Neutrophil (primary cell): ENCODE data around the gene PRICKLE3.

ENCODE experiments used
- H3K27ac ChIP-seq: fragments of 200-600 bp; sonication (generic); 2 replicates; pipeline ENCODE4 v1.5.1; 2016; ENCODE audit warnings: mild to moderate bottlenecking, moderate library complexity
- H3K27me3 ChIP-seq: fragments of 200-600 bp; sonication (generic); 2 replicates; pipeline ENCODE4 v1.6.0; 2016; ENCODE audit warnings: mild to moderate bottlenecking
- H3K36me3 ChIP-seq: fragments of 200-600 bp; sonication (generic); 2 replicates; pipeline ENCODE4 v1.5.1; 2017
- H3K4me1 ChIP-seq, 2 experiments: fragments of 200-600 bp in 1 of 2; sonication (generic) in 1 of 2; 1 replicate in 1 of 2; 2 replicates in 1 of 2; pipeline versions ENCODE4 v1.5.1 to v1.6.1; 2013 to 2016; ENCODE audit warnings: low read depth in 1 of 2, low read length in 1 of 2, mild to moderate bottlenecking in 1 of 2, moderate library complexity in 1 of 2; ENCODE audit not compliant: control insufficient read depth in 1 of 2, insufficient read depth in 1 of 2
- H3K4me3 ChIP-seq, 2 experiments: fragments of 200-600 bp in 1 of 2; sonication (generic) in 1 of 2; 1 replicate in 1 of 2; 2 replicates in 1 of 2; pipeline ENCODE4 v1.5.1; 2013 to 2016; ENCODE audit warnings: low read depth in 1 of 2, low read length in 1 of 2, mild to moderate bottlenecking in 1 of 2, moderate library complexity in 1 of 2
- H3K9me3 ChIP-seq: fragments of 200-600 bp; sonication (generic); 2 replicates; pipeline ENCODE4 v1.5.1; 2016
- TF ChIP-seq, protein P1 (sequence below): fragments of 200-600 bp; sonication (generic); IDR thresholded peaks from 2 replicates; pipeline ENCODE4 v1.5.1; 2016; ENCODE audit warnings: antibody characterized with exemption

The PRICKLE3 gene

DNA sequence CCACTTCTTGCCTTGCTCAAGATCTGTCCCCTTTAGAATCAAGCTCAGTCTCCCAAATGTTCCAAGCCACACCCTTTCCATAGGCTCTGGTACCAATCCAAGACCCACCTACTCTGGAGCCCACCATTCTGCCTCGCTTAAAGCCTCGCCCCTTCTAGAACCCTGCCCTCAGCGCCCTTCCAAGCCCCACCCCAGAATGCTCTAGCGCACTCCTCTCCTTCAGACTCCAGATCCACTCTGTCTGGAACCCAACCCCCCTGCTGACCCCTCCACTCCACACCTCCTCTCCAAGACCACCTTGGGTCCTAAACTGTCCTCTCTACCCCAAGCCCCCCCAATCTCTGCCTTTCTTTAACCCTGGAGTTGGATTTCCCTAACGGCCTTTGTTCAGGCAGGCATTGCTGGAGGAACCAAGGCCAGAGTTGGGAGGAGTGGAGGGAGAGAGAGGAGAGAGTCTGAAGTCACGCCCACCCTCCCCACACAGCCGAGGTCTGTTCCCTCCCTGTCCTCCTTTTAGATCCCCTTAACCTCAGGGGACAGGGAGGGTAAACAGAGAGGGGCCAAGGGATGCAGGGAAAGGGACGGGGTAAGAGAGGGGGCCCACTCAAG is 2.4 kb upstream of the PRICKLE3 start:
- no peaks in the 10 kb centered on the region for H3K27me3 ChIP-seq
- H3K4me3 ChIP-seq = no peak overlapping the region
- no peaks in the 10 kb centered on the region for H3K36me3 ChIP-seq
- no peaks in the 10 kb centered on the region for H3K9me3 ChIP-seq
- H3K27ac ChIP-seq = peak overlapping the region; percentile 90
- peaks cover 43 to 51% of the 10 kb centered on the region in 2 experiments for H3K4me1 ChIP-seq
- TF ChIP-seq, protein P1, sequence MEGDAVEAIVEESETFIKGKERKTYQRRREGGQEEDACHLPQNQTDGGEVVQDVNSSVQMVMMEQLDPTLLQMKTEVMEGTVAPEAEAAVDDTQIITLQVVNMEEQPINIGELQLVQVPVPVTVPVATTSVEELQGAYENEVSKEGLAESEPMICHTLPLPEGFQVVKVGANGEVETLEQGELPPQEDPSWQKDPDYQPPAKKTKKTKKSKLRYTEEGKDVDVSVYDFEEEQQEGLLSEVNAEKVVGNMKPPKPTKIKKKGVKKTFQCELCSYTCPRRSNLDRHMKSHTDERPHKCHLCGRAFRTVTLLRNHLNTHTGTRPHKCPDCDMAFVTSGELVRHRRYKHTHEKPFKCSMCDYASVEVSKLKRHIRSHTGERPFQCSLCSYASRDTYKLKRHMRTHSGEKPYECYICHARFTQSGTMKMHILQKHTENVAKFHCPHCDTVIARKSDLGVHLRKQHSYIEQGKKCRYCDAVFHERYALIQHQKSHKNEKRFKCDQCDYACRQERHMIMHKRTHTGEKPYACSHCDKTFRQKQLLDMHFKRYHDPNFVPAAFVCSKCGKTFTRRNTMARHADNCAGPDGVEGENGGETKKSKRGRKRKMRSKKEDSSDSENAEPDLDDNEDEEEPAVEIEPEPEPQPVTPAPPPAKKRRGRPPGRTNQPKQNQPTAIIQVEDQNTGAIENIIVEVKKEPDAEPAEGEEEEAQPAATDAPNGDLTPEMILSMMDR = no peak

DNA sequence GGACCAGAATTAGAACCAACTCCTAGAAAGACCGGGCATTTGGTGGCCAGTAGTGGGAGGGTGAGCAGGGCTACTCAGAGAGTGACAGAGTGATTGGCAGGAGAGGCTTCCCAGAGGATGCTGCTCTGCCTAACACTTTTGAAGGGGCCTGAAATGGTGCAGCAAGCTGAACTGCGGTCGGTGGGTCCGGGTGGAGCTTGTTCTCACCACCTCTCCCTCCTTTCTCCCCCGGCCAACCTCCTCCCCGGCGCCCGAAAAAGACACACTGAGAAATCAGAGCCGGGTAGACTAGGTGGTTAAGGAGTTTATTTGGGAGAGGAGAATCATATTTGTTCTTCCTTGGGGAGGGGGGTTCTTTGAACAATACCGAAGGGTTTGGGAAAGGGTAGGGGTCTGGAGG is 1.4 kb upstream of the PRICKLE3 start:
- Histone ChIP-seq H3K9me3 (no peaks in the 10 kb centered on the region), H3K4me3 (no peak overlapping the region), H3K27me3 (no peaks in the 10 kb centered on the region), H3K4me1 (peaks cover 43 to 51% of the 10 kb centered on the region in 2 experiments), H3K36me3 (peaks cover 5% of the 10 kb centered on the region), H3K27ac (peak overlapping the region; percentile 90)
- TF ChIP-seq, protein P1 = no peak

DNA sequence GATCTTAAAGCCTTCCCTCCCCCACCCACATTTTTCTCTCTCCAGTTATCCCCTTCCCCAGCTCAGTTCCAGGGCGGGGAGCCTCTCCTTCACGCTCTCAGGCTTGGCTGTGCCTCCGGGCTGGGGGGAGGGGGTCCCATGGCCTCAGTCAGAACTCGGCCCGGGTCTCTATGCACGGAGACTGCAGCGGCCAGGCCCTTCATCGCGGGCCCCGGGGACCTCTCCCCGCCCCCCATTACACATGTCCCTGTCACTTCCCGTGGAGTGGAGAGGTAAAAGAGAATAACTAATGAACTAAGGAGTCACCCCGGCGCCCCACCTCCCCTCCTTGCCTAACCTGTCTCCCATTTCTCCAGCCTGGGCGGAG is 838 bp upstream of the PRICKLE3 start:
- Histone ChIP-seq H3K9me3 (no peaks in the 10 kb centered on the region), H3K36me3 (peaks cover 9% of the 10 kb centered on the region), H3K27ac (peak overlapping the region; percentile 90), H3K4me1 (peaks cover 43 to 48% of the 10 kb centered on the region in 2 experiments), H3K27me3 (no peaks in the 10 kb centered on the region), H3K4me3 (no peak overlapping the region)
- TF ChIP-seq, protein P1 = no peak

DNA sequence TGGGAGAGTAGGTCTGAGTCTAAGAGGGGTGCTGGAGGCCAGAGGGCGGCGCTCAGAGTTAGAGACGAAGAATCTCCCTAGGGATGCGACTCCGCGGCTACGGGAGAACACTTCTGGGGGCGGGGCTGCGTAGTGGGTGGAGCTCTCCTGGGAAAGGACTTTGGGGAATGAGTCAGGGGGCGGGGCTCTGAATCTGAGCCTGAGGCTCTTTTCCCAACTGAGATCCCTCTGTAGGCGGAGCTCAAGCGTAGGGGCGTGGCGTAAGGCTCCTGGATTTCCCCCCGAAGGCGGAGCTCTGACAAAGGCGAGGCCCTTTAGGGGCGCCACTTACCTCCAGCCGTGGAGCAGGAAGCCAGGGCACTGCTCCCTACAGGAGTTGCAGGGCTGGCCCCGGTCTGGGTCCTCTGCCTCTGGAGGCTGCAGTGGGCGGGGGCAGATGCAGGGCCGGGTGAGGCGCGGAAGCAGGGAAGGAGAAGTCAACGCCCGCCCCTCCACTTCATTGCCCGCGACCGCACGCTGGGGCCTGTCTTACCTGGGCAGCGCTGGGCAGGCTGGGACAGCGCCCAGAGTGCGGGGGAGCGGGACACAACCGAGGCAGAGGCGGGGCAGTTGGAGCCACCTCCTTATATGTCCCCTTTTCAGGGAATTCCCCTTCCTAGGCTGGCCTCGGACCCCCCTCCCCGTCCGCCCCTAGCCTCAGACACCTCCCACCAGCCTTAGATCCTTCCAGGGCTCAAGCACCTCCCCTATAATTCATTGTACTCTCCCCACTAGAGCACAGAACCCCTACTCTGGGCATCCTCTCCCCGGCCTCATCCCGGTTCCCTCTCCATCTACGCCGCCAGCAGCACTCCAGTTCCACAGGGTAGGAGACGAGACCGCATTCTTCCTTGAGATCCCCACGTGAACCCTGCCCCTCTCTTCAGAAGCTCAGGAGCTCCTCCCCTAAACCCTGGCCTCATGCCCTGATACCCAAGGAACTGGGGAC is 1.6 kb downstream of the PRICKLE3 start:
- peaks cover 34 to 35% of the 10 kb centered on the region in 2 experiments for H3K4me1 ChIP-seq
- peaks cover 14% of the 10 kb centered on the region for H3K36me3 ChIP-seq
- peak overlapping the region; percentile 90 for H3K27ac ChIP-seq
- no peaks in the 10 kb centered on the region for H3K9me3 ChIP-seq
- H3K27me3 ChIP-seq = no peaks in the 10 kb centered on the region
- H3K4me3 ChIP-seq = peak overlapping the region; percentile 61 to 64
- TF ChIP-seq, protein P1 = no peak

DNA sequence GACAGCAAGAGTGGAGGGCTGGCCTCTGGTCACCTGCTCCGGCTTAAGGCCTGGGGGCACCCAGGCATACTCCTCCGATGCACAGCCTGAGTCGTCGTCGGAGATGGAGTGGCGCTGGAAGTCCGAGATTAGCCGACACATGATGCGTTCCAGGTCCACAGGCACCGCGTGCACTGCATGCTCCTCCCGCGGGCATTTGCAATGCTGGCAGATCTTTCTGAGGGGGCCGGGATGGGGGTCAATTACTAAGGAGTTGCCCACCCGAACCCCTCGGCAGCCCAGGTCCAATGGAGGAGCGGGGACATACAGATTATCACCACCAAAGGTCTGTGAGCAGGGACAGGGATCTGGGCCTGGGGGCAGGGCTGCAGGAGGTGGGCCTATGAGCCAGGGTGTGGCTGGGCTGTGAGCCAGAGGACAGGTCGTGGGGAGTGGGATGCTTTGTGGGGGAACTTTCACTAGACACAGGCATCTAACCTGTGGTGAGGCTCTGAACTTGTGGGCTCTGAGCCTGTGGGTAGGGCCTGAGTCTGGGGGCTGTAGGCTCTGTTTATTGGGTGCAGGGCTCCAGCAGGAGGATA is 2.4 kb downstream of the PRICKLE3 start:
- Histone ChIP-seq H3K4me3 (peak overlapping the region in 1 of 2 experiments; percentile 64), H3K4me1 (peaks cover 27 to 28% of the 10 kb centered on the region in 2 experiments), H3K27me3 (no peaks in the 10 kb centered on the region), H3K36me3 (peaks cover 22% of the 10 kb centered on the region), H3K9me3 (no peaks in the 10 kb centered on the region), H3K27ac (peak overlapping the region; percentile 90)
- TF ChIP-seq, protein P1 = no peak
